ENCODE measurements around the gene KY.
"Not testable (repeated sequence)": the region's sequence is repeated elsewhere in the genome, so short reads cannot be mapped to it uniquely, and the experiment has no call there.

KY gene

GRCh38 chr3:134598763-134599545 lies 51.9 kb downstream of the KY start:
- DNase-seq, result no peak

DNA sequence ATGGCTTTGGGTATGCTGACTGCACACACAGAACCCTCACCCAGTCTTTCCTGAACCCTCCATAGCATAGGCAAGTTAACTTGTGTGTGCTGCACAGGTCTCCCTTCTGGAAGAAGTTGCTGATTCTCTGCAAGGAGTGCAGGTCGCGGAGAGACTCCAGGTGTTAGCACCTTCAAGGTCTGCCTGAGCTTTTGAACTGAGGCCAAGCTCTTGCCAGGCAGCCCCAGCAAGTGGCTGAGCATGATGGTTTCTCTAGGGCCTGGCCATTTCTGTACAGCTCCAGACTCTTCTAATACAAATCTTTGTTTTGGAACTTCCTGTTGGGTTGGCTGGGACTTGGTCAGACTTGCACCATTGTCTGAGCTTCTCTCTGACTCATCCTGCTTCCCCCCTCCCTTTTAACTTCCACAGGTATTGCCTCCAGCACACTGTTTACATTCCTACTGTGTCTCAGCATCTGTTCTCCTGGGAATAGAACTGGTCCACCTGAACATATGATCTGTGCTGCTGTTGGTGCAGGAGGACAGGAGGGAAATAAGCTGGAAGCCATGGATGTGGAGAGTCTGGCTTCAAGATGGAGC lies 53.3 kb downstream of the KY start:
- DNase-seq, result no peak

- not testable (repeated sequence) for DNase-seq
Observed at GRCh38 chr3:134594986-134595385, 55.8 kb downstream of the KY start.

DNA sequence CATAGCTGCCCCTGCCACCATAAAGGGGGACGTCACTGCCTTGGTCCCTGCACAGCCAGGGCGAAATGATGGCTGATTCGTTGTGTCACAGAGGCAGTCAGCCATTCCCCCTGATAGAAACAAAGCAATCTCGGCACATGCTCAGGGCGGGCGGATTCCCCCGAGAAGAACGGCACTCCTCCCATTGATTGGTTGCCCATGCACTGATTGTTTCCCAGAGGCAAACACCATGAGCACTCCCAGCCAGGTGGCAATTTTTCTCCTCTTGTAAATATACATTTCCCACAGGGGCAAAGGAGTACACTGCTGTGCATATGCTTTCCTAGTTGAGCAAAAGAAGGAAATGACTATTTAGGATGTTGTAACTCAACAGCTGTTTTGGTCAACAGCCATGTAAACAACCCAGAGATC lies 56.5 kb downstream of the KY start:
- no peak for DNase-seq

DNA sequence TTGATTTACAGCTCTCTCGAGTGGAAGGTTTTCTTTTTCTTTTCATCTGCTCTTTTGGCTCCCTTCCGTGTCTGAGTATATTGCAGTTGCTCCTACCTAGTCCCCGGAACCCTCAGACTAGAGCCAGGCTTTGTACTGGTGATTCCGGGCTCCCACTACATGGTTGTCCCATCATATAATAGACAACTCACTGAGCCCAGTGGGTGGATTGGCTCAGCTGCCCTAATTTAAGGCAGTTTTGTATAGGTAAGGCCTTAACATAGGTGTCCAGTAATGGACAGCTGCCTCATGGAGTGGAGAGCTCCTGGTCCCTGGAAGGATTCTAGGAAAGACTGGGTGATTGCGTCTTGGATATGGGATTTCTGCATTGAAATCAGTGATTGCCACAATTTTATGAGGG lies 58.0 kb downstream of the KY start:
- no peak for DNase-seq

DNA sequence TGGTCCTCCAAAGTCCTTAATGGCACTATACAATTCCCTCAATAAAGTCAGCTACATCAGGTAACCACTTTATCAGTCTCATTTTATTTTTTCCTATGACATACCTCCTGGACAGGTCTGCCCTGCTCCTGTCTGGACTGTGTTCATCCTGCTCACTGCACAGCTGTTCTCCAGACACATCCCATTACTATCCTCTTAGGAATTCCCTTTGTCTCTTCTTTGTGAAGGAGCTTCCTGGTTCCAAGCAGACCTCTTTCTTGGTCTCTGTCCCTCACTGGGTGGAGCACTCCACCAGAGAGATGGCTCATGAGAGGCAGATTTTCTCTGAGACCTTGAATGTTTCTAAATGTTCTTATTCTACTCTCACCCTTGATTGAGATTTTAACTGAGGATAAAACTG lies 60.1 kb downstream of the KY start:
- no peak for DNase-seq

DNA sequence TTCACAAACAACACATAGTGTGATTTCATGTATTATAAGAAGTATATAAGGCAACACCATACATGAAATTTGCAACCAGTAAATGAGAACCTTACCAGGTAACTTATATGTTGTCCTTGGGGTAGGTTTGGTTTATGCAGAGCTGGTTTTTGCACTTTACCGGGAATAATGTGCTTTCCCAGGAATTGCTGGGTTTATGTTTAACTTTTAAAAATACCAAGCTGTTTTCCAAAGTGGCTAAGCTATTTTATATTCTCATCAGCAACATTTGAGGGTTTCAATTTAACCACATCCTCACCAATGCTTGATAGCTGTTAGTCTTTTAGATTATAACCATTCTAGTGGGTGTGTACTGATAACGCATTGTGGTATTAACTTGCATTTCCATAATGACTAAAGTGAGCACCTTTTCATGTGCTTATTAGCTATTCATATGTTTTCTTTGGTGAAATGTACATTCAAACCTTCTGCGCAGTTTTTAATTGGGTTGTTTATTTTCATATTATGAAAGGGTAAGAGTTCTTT lies 71.6 kb downstream of the KY start:
- DNase-seq, result no peak

GRCh38 chr3:134576831-134577230 lies 74.0 kb downstream of the KY start:
- no peak for DNase-seq

DNA sequence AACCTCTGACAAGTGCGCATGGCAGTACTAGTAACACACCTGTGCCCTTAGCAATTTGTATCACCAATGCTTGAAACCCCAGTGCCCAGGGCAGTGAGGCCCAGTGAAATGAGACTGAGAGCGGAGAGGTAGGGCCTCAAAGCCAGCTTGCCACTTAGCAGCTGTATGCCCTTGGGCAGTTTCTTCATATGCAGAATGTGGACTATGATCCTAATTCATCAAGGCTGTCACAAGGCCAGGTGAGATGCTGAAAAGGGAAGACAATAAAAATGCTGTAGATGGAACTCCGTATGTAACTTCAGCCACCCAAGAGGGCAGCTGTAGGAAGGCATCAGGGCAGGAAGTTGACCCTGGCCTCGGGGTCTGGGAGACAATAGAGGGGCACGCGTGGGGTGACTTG lies 74.4 kb downstream of the KY start:
- DNase-seq, result no peak

DNA sequence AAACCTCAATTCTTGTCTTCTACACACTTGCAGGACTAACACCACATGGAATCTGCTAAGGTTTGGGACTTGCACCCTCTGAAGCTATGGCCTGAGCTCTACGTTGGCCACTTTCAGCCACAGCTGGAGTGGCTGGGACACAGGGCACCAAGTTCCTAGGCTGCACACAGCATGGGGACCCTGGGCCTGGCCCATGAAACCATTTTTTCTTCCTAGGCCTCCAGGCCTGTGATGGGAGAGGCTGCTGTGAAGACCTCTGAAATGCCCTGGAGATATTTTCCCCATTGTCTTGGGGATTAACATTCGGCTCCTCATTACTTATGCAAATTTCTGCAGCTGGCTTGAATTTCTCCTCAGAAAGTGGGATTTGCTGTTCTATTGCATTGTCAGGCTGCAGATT lies 80.9 kb downstream of the KY start:
- DNase-seq, result not testable (repeated sequence)

- no peak for DNase-seq
Observed at GRCh38 chr3:134568790-134569189, 82.0 kb downstream of the KY start.

DNA sequence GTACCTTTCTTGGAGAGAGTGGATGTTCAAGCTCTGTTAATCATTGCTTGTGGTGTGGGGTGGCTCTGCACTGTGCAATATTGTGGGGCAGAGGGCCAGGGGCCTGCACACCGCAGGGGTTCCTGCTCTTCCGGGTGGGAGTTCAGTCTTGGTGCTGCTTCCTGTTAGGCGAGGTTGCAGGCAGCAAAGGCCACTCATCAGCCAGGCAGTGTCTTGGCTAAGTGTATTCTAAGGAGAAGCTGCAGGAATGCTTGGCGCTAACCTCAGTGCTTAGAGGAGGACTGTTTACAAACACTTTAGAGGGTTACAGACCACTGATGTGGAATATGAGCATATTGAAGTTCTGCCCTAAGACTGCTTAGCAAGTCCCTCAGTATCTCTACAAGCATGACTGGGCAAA lies 83.2 kb downstream of the KY start:
- no peak for DNase-seq

GRCh38 chr3:134564991-134565390 lies 85.8 kb downstream of the KY start:
- DNase-seq, result no peak

GRCh38 chr3:134563601-134564000 lies 87.2 kb downstream of the KY start:
- no peak for DNase-seq

GRCh38 chr3:134562055-134562454 lies 88.8 kb downstream of the KY start:
- no peak for DNase-seq

DNA sequence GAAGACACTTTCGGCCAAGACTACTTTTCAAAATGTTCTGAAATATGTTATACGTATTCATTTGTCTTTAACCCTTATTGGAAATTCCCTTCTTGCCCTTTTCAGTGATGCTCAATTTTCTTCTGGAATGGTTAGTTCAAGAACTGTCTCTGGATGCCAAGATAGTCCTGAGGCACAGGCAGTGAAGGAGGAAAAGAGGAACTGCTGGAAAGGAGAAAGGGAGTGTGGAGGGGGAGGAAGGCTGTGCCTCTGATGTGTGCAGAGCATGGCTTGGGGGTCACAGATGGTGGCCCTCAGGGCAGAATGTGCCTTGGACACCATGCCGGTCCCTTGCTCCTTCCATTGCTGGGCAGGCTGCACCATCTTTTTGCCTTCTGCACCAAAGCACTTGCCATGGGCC lies 91.2 kb downstream of the KY start:
- DNase-seq, result no peak

All from activated CD4-positive, alpha-beta T cell treated with anti-CD3 and anti-CD28 coated beads, Interleukin-2, amount 50 U/mL, for 48 hours (primary cell).